ENCODE results near the gene FAM149A. TPM values are rescaled to one million over a fixed set of nuclear protein-coding genes. Genes with fewer than 3 reads are reported as not detected.

FAM149A gene
- polyA plus RNA-seq, 3 donors, result not detected

DNA sequence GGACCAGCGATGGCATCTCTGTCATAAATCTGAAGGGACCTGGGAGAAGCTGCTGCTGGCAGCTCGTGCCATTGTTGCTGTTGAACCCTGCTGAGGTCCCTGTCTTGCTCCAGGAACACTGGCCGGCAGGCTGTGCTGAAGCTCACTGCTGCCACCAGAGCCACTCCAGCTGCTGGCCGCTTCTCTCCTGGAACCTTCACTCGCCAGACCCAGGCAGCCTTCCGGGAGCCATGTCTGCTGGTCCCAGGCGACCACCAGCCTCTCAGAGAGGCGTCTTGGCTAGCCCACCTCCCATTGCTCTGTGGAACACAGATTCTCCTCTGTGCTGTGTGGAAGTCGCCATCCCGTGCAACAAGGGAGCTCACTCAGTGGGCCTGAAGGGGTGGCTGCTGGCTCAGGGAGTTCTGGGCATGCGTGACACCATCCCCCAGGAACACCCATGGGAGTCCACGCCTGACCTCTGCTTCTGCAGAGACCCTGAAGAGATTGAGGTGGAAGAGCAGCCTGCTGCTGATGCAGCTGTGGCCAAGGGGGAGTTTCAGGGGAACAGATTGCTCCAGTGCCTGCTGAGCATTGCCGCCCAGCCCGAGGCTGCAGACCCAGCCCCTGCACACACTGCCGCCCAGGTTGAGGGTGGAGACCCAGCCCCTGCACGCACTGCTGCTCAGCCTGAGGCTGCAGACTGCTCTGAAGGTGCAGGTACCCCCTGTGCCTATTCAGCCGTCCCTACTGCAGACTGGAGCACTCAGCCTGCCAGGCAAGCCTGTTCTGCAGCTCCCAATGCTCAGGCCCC, 53.7 kb downstream of the FAM149A start:
- Mint-ChIP-seq H3K27ac (no peak overlapping the region), H3K27me3 (ENCODE audit: low read depth in 3 of 3) (peaks cover 7 to 14% (median 12%) of the 10 kb centered on the region in 3 donors)
- H3K4me2 ChIP-seq (replicated peaks; ENCODE audit: extremely low read depth, low read length, poor library complexity, severe bottlenecking), result no peak overlapping the region

GRCh38 chr4:186158966-186159365, 54.5 kb downstream of the FAM149A start:
- Histone ChIP-seq H3K4me2 (replicated peaks; ENCODE audit: extremely low read depth, low read length, poor library complexity, severe bottlenecking) (no peak overlapping the region), H3K9me3 (replicated peaks in 1 of 2; ENCODE audit: control insufficient read depth in 1 of 2, insufficient read depth in 1 of 2, low read length in 2 of 2) (no peaks in the 10 kb centered on the region), H3K36me3 (replicated peaks in 1 of 2; ENCODE audit: control insufficient read depth in 1 of 2, insufficient read depth in 2 of 2, low read length in 2 of 2) (no peaks in the 10 kb centered on the region), H3K9ac (ENCODE audit: insufficient read depth, low read length, poor library complexity, severe bottlenecking) (no peak overlapping the region), H3K27me3 (ENCODE audit: control insufficient read depth in 2 of 2, insufficient read depth in 2 of 2, low read length in 2 of 2) (no peaks in the 10 kb centered on the region), H4K20me1 (ENCODE audit: insufficient read depth, low read length) (no peaks in the 10 kb centered on the region), H3K27ac (ENCODE audit: low read depth in 1 of 2, low read length in 2 of 2) (no peak overlapping the region), H2AFZ (ENCODE audit: insufficient read depth, low read depth, low read length, poor library complexity, severe bottlenecking) (no peak overlapping the region), H3K4me3 (replicated peaks in 1 of 3; ENCODE audit: low read depth in 2 of 3, low read length in 3 of 3) (no peak overlapping the region), H3K79me2 (ENCODE audit: insufficient read depth, low read length) (no peaks in the 10 kb centered on the region), H3K4me1 (ENCODE audit: control insufficient read depth in 1 of 2, insufficient read depth in 2 of 2, low read length in 2 of 2) (no peaks in the 10 kb centered on the region)
- no peaks in the 10 kb centered on the region for H3K4me1 Mint-ChIP-seq
- DNase-seq, result no peak
- peaks cover 0 to 4% (median 0%) of the 10 kb centered on the region in 7 donors for H3K9me3 Mint-ChIP-seq
- no peak overlapping the region for H3K27ac Mint-ChIP-seq
- TF ChIP-seq, protein P1, sequence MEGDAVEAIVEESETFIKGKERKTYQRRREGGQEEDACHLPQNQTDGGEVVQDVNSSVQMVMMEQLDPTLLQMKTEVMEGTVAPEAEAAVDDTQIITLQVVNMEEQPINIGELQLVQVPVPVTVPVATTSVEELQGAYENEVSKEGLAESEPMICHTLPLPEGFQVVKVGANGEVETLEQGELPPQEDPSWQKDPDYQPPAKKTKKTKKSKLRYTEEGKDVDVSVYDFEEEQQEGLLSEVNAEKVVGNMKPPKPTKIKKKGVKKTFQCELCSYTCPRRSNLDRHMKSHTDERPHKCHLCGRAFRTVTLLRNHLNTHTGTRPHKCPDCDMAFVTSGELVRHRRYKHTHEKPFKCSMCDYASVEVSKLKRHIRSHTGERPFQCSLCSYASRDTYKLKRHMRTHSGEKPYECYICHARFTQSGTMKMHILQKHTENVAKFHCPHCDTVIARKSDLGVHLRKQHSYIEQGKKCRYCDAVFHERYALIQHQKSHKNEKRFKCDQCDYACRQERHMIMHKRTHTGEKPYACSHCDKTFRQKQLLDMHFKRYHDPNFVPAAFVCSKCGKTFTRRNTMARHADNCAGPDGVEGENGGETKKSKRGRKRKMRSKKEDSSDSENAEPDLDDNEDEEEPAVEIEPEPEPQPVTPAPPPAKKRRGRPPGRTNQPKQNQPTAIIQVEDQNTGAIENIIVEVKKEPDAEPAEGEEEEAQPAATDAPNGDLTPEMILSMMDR (IDR thresholded peaks at IDR 0.05), result no peak
- peaks cover 7 to 16% (median 12%) of the 10 kb centered on the region in 3 donors for H3K27me3 Mint-ChIP-seq (ENCODE audit: low read depth in 3 of 3)
- H3K4me3 Mint-ChIP-seq, result no peak overlapping the region
- no peaks in the 10 kb centered on the region for H3K36me3 Mint-ChIP-seq
- WGBS (ENCODE audit: insufficient coverage), result 97% methylated on average over 4 of the region's 5 CpGs
- intact Hi-C loops (cut with micrococcal nuclease), result no loop called here

More for the DNA sequence above, 53.7 kb downstream of the FAM149A start:
- peaks cover 0 to 4% (median 0%) of the 10 kb centered on the region in 7 donors for H3K9me3 Mint-ChIP-seq
- Histone ChIP-seq H3K79me2 (ENCODE audit: insufficient read depth, low read length) (no peaks in the 10 kb centered on the region), H3K4me1 (ENCODE audit: control insufficient read depth in 1 of 2, insufficient read depth in 2 of 2, low read length in 2 of 2) (no peaks in the 10 kb centered on the region), H4K20me1 (ENCODE audit: insufficient read depth, low read length) (no peaks in the 10 kb centered on the region), H3K36me3 (replicated peaks in 1 of 2; ENCODE audit: control insufficient read depth in 1 of 2, insufficient read depth in 2 of 2, low read length in 2 of 2) (no peaks in the 10 kb centered on the region), H3K9ac (ENCODE audit: insufficient read depth, low read length, poor library complexity, severe bottlenecking) (no peak overlapping the region), H3K9me3 (replicated peaks in 1 of 2; ENCODE audit: control insufficient read depth in 1 of 2, insufficient read depth in 1 of 2, low read length in 2 of 2) (no peaks in the 10 kb centered on the region), H2AFZ (ENCODE audit: insufficient read depth, low read depth, low read length, poor library complexity, severe bottlenecking) (no peak overlapping the region), H3K4me3 (replicated peaks in 1 of 3; ENCODE audit: low read depth in 2 of 3, low read length in 3 of 3) (no peak overlapping the region), H3K27me3 (ENCODE audit: control insufficient read depth in 2 of 2, insufficient read depth in 2 of 2, low read length in 2 of 2) (no peaks in the 10 kb centered on the region), H3K27ac (ENCODE audit: low read depth in 1 of 2, low read length in 2 of 2) (no peak overlapping the region)
- WGBS (ENCODE audit: insufficient coverage), result 86% methylated on average over 17 of the region's 17 CpGs
- H3K36me3 Mint-ChIP-seq, result no peaks in the 10 kb centered on the region
- intact Hi-C loops (cut with micrococcal nuclease), result no loop called here
- TF ChIP-seq, protein P1 (IDR thresholded peaks at IDR 0.05), result no peak
- no peak for DNase-seq
- no peak overlapping the region for H3K4me3 Mint-ChIP-seq
- no peaks in the 10 kb centered on the region for H3K4me1 Mint-ChIP-seq
